ENCODE data around the gene STARD3NL. TPM values are rescaled to one million over a fixed set of nuclear protein-coding genes. Genes with fewer than 3 reads are reported as not detected.

STARD3NL gene
- total RNA-seq, 4 donors from 2014 or later = 4.1 to 22.1 (median 17.9) TPM

GRCh38 chr7:38273286-38273995, 95.4 kb downstream of the STARD3NL start, which contains the start of gene TARP:
Gene TARP (minus strand): TSS chr7:38273636.
- H3K27me3 ChIP-seq = no peaks in the 10 kb centered on the region
- H3K9me3 ChIP-seq = no peaks in the 10 kb centered on the region
- WGBS, 2 donors = 48 to 60% methylated on average over 2 of the region's 2 CpGs
- TF ChIP-seq POLR2A (IDR thresholded peaks at IDR 0.05) (no peak), CTCF (IDR thresholded peaks at IDR 0.05) (no peak)
- no peaks in the 10 kb centered on the region for H3K4me1 ChIP-seq
- no peak within 1 kb of the TSS for H3K4me3 ChIP-seq
- no peaks in the 10 kb centered on the region for H3K36me3 ChIP-seq
- no peak within 1 kb of the TSS for H3K27ac ChIP-seq
- intact Hi-C loops (cut with DNase I) = no loop called here
- no peak for DNase-seq

- 70 to 81% methylated on average over 4 of the region's 4 CpGs for WGBS, 2 donors
- intact Hi-C loops (cut with DNase I) = no loop called here
- Histone ChIP-seq H3K4me1 (no peaks in the 10 kb centered on the region), H3K9me3 (no peaks in the 10 kb centered on the region), H3K27ac (no peak overlapping the region), H3K27me3 (no peaks in the 10 kb centered on the region), H3K36me3 (no peaks in the 10 kb centered on the region), H3K4me3 (no peak overlapping the region)
- no peak for DNase-seq
- TF ChIP-seq POLR2A (IDR thresholded peaks at IDR 0.05) (no peak), CTCF (IDR thresholded peaks at IDR 0.05) (no peak)
These were observed 96.4 kb downstream of the STARD3NL start for GRCh38 chr7:38274486-38274885.

- H3K9me3 ChIP-seq = no peaks in the 10 kb centered on the region
- TF ChIP-seq POLR2A (IDR thresholded peaks at IDR 0.05) (no peak), CTCF (IDR thresholded peaks at IDR 0.05) (no peak)
- no peaks in the 10 kb centered on the region for H3K36me3 ChIP-seq
- no peak overlapping the region for H3K27ac ChIP-seq
- H3K4me1 ChIP-seq = no peaks in the 10 kb centered on the region
- no peaks in the 10 kb centered on the region for H3K27me3 ChIP-seq
- H3K4me3 ChIP-seq = no peak overlapping the region
- intact Hi-C loops (cut with DNase I) = no loop called here
- 42 to 63% methylated on average over 3 of the region's 3 CpGs for WGBS, 2 donors
- DNase-seq = no peak
These were observed 97.0 kb downstream of the STARD3NL start for GRCh38 chr7:38274927-38275620.

- no peaks in the 10 kb centered on the region for H3K36me3 ChIP-seq
- no peaks in the 10 kb centered on the region for H3K9me3 ChIP-seq
- no peaks in the 10 kb centered on the region for H3K27me3 ChIP-seq
- intact Hi-C loops (cut with DNase I) = no loop called here
- H3K4me1 ChIP-seq = no peaks in the 10 kb centered on the region
- H3K27ac ChIP-seq = no peak overlapping the region
- no peak overlapping the region for H3K4me3 ChIP-seq
- no peak for DNase-seq
- 52 to 57% methylated on average over 6 of the region's 6 CpGs for whole genome bisulfite sequencing, 2 donors
- no peak for TF ChIP-seq POLR2A (IDR thresholded peaks at IDR 0.05)
- no peak for TF ChIP-seq CTCF (IDR thresholded peaks at IDR 0.05)
These were observed 98.2 kb downstream of the STARD3NL start for GRCh38 chr7:38276096-38276877.

GRCh38 chr7:38280000-38280399, 102.0 kb downstream of the STARD3NL start:
- Histone ChIP-seq H3K36me3 (no peaks in the 10 kb centered on the region), H3K9me3 (no peaks in the 10 kb centered on the region), H3K27me3 (no peaks in the 10 kb centered on the region), H3K27ac (no peak overlapping the region), H3K4me3 (no peak overlapping the region), H3K4me1 (no peaks in the 10 kb centered on the region)
- DNase-seq = no peak
- intact Hi-C loops (cut with DNase I) = no loop called here
- WGBS, 2 donors = 29 to 42% methylated on average over 1 of the region's 1 CpG
- no peak for TF ChIP-seq POLR2A (IDR thresholded peaks at IDR 0.05)
- TF ChIP-seq CTCF (IDR thresholded peaks at IDR 0.05) = no peak

Data from esophagus squamous epithelium (tissue), 5 donors.